Gastrocnemius medialis (tissue), 4 donors: ENCODE results near the gene PRSS57. TPM values are rescaled to one million over a fixed set of nuclear protein-coding genes. Genes with fewer than 3 reads are reported as not detected.

Source experiments
- ATAC-seq, 2 donors: fragments of 150-250 bp; one replicate each; pipeline ENCODE4 v1.9.1; 2016
- DNase-seq, 2 donors: peaks; one replicate each; pipeline ENCODE4 v3.0.0-alpha.2; 2019
- H3K27ac ChIP-seq, 4 donors: fragments of 200-600 bp; sonication (generic); 1 replicate in 1 of 4; 2 replicates in 3 of 4; pipeline ENCODE4 v1.5.1; 2016 to 2018; ENCODE audit warnings: mild to moderate bottlenecking in 2 of 4, moderate library complexity in 1 of 4
- H3K27me3 ChIP-seq, 3 donors: fragments of 200-600 bp; sonication (generic) in 2 of 3; 1 replicate in 1 of 3; 2 replicates in 2 of 3; pipeline versions ENCODE4 v1.5.1 to v1.6.0; 2016 to 2019; ENCODE audit warnings: mild to moderate bottlenecking in 1 of 3, moderate library complexity in 1 of 3
- H3K36me3 ChIP-seq, 2 donors: fragments of 200-600 bp; sonication (generic) in 1 of 2; one replicate each; pipeline ENCODE4 v1.5.1; 2017 to 2018
- H3K4me1 ChIP-seq, 2 donors: fragments of 200-600 bp; sonication (generic) in 1 of 2; one replicate each; pipeline ENCODE4 v1.5.1; 2016 to 2017; ENCODE audit warnings: mild to moderate bottlenecking in 2 of 2
- H3K4me3 ChIP-seq, 4 donors: fragments of 200-600 bp; sonication (generic) in 3 of 4; 1 replicate in 1 of 4; 2 replicates in 3 of 4; pipeline ENCODE4 v1.5.1; 2016 to 2019; ENCODE audit warnings: mild to moderate bottlenecking in 2 of 4
- H3K9me3 ChIP-seq, 3 donors: fragments of 200-600 bp; sonication (generic) in 2 of 3; 1 replicate in 1 of 3; 2 replicates in 2 of 3; pipeline ENCODE4 v1.5.1; 2016 to 2019
- POLR2A ChIP-seq, 2 donors: fragments of 450-650 bp; IDR thresholded peaks; one replicate each; pipeline ENCODE4 v1.6.1; 2017; ENCODE audit warnings: antibody characterized with exemption in 2 of 2, mild to moderate bottlenecking in 2 of 2, moderate library complexity in 2 of 2
- in situ Hi-C, 4 donors: fragments of 200-750 bp; cut with MboI; loops; one replicate each; pipeline versions ENCODE4 v1.15.0 to v1.8.0; 2017; ENCODE audit warnings: low sequenced_read_pairs in 4 of 4
- intact Hi-C: fragments of 100-400 bp; cut with DNase I; formaldehyde crosslinking; loops from one replicate; pipeline ENCODE4 v1.15.1; 2023; ENCODE audit warnings: low total_unique reads
- total RNA-seq, 4 donors: library from RNA; depleted of rRNA; stranded (reverse); fragments of >200 nt; gene quantifications; one replicate each; pipeline versions ENCODE4 v1.1.0 to v1.2.3, GENCODE V29; 2016
- TF ChIP-seq, protein P1 (sequence below), 5 experiments: fragments of 450-650 bp in 3 of 5; fragments of 200-600 bp in 2 of 5; sonication (generic) in 2 of 5; IDR thresholded peaks in 4 of 5; conservative IDR thresholded peaks in 1 of 5; 1 replicate in 4 of 5; 2 replicates in 1 of 5; pipeline ENCODE4 v1.5.1; 2016 to 2019; ENCODE audit warnings: antibody characterized with exemption in 5 of 5, mild to moderate bottlenecking in 3 of 5, moderate library complexity in 3 of 5

Gene PRSS57
- total RNA-seq, 4 donors from 2014 or later, result not detected

DNA sequence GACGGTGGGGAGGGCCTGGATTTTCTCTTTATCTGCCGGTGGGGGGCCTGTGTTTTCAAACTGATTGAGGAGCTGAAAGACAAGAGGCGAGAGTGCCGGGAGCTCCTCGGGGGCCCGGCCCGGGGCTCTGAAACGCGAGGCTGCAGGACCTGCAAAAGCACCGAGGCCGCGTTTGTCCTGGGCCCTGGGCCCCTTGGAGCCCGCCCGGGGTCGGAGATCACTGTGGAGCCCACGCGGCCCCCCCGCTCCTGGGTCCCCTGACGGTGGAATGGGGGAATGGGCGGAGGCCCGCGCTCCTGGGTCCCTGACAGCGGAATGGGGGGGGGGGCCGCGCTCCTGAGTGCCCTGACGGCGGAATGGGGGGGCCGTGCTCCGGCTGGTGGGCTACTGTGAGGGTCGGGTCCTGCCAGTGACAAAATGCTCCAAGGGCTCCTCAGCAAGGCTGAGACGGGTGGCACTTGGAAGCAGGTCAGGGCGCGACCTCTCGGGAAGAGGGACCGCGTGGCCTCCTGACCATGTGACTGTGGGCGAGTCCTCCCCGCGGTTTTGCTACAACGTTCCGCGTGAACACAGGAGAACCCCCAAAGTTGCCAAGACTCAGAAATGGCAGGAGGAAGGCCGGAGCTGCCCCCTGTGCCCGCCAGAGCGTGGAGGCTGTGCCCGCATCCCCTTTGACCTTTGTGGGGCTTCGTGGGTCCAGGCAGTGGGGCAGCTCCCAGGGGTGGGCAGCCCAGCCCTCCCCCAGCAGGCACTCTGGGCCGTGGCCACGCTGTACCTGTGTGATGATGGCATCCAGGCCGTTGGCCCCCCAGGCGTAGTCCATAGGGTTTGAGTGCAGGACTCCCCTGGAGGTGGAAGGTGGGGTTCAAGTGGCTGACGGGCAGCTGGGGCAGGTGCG, 46.1 kb downstream of the PRSS57 start:
- in situ Hi-C loops, result no loop called here
- no peak overlapping the region for H3K4me3 ChIP-seq
- H3K4me1 ChIP-seq, result no peaks in the 10 kb centered on the region
- intact Hi-C loops, result no loop called here
- peaks cover 0 to 50% of the 10 kb centered on the region in 2 donors for H3K36me3 ChIP-seq
- TF ChIP-seq, protein P1, sequence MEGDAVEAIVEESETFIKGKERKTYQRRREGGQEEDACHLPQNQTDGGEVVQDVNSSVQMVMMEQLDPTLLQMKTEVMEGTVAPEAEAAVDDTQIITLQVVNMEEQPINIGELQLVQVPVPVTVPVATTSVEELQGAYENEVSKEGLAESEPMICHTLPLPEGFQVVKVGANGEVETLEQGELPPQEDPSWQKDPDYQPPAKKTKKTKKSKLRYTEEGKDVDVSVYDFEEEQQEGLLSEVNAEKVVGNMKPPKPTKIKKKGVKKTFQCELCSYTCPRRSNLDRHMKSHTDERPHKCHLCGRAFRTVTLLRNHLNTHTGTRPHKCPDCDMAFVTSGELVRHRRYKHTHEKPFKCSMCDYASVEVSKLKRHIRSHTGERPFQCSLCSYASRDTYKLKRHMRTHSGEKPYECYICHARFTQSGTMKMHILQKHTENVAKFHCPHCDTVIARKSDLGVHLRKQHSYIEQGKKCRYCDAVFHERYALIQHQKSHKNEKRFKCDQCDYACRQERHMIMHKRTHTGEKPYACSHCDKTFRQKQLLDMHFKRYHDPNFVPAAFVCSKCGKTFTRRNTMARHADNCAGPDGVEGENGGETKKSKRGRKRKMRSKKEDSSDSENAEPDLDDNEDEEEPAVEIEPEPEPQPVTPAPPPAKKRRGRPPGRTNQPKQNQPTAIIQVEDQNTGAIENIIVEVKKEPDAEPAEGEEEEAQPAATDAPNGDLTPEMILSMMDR (IDR thresholded peaks at IDR 0.05 in 4 of 5, conservative IDR thresholded peaks at IDR 0.05 in 1 of 5), result no peak
- TF ChIP-seq POLR2A (IDR thresholded peaks at IDR 0.05), result no peak
- DNase-seq (no peak), ATAC-seq (no peak)
- no peak overlapping the region for H3K27ac ChIP-seq
- no peaks in the 10 kb centered on the region for H3K9me3 ChIP-seq
- H3K27me3 ChIP-seq, result no peaks in the 10 kb centered on the region

DNA sequence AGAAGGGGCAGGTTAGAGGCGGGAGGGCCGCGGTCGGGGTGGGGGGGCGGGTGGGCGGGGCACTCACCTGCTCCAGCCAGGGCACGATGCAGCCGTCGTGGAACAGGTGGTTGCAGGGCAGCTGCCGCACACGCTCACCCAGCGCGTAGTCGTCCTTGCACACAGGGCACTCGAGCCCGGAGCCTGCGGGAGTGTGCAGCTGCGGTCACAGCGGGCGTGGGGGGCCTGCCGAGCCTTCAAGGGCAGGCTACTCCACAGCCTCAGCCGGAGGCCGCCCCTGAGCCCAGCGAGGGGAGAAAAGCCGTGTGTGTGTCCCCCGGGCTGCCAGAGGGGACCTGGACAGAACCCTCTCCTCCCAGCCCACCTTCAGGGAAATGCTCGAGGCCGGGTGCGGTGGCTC, 46.9 kb downstream of the PRSS57 start:
- Histone ChIP-seq H3K36me3 (peaks cover 0 to 50% of the 10 kb centered on the region in 2 donors), H3K9me3 (no peaks in the 10 kb centered on the region), H3K4me1 (no peaks in the 10 kb centered on the region), H3K27me3 (no peaks in the 10 kb centered on the region), H3K4me3 (no peak overlapping the region), H3K27ac (no peak overlapping the region)
- intact Hi-C loops, result no loop called here
- no peak for TF ChIP-seq POLR2A (IDR thresholded peaks at IDR 0.05)
- ATAC-seq (no peak), DNase-seq (no peak)
- in situ Hi-C loops, result no loop called here

DNA sequence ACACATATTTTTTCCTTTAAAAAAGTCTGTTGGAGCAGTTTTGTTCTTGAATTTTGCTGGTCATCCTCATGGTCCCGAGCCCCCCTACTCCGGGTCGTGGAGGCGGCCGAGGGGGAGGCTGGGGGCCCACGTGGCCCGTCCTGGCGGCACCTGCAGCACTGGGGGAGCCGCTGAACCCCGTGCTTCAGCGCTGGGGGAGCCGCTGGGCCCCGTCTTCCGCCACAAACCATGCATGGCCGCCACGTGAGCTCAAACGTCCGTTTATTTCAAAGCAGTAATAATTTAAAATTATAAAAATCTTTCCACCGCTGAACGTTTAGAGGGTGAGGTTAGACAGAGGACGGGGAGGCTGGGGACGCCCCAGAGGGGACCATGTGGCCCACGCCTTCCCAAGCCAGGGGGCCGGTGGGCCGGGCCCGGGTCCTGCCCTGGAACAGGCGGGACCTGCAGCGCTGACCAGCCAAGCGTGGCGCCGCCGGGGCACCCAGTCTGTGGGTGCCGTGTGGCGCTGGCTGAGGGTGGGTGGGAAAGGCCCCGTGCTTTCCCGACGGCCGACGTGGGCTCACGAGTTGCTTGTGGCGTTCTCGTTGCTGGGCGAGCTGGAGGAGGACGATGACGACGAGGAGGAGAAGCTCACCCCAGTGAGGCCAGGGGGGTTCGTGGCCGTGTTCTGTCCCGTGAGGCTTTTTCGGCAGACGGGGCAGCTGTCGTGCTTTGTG, 47.5 kb downstream of the PRSS57 start:
- H3K27ac ChIP-seq, result no peak overlapping the region
- H3K4me1 ChIP-seq, result no peaks in the 10 kb centered on the region
- peaks cover 0 to 50% of the 10 kb centered on the region in 2 donors for H3K36me3 ChIP-seq
- intact Hi-C loops, result no loop called here
- TF ChIP-seq, protein P1 (IDR thresholded peaks at IDR 0.05 in 4 of 5, conservative IDR thresholded peaks at IDR 0.05 in 1 of 5), result no peak
- TF ChIP-seq POLR2A (IDR thresholded peaks at IDR 0.05), result no peak
- in situ Hi-C loops, result no loop called here
- DNase-seq, result no peak
- no peaks in the 10 kb centered on the region for H3K27me3 ChIP-seq
- no peak overlapping the region for H3K4me3 ChIP-seq
- no peaks in the 10 kb centered on the region for H3K9me3 ChIP-seq
- no peak for ATAC-seq

DNA sequence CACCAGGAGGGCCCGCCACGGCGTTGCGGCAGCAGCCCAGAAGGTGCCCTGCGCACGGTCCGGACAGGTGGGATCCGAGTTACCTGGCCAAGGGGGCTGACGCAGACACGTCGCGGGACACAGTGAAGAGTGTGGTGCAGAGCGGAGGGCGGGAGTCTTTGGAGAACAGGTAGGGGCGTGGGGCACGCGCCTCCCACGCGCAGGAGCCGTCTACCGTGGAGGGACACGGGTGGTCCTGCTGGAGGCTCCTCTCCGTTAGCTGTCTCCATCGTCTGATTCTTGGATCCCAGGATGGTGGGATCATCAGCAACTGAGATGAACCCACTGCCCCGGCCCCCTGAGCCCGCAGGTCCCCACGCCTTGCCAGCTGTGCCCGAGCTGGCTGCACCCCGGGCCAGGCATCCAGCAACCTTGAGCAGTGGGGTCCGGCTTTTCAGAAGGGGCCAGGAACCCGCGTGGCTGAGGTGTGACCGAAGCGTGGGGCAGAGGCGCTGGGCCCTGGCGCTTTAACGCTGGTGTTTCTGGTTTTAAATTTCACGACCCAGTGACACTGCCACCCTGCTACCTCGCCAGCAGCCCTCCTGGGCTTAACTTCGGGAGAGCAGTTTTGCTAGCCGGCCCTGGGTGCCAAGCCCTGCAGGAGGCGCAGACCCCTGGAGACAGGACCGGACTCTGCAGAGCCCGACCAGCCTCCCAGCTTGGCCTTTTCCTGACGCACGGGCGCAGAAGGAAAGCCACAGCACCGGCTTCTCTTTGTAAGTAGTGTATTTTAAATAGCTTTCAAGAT, 48.3 kb downstream of the PRSS57 start:
- Histone ChIP-seq H3K36me3 (peaks cover 0 to 50% of the 10 kb centered on the region in 2 donors), H3K4me1 (no peaks in the 10 kb centered on the region), H3K9me3 (no peaks in the 10 kb centered on the region), H3K27ac (no peak overlapping the region), H3K4me3 (no peak overlapping the region), H3K27me3 (no peaks in the 10 kb centered on the region)
- intact Hi-C loops (no loop called here), in situ Hi-C loops (no loop called here)
- ATAC-seq (no peak), DNase-seq (no peak)
- TF ChIP-seq, protein P1 (IDR thresholded peaks at IDR 0.05 in 4 of 5, conservative IDR thresholded peaks at IDR 0.05 in 1 of 5), result no peak
- no peak for TF ChIP-seq POLR2A (IDR thresholded peaks at IDR 0.05)
